GM12864 (cell line): Measurements from ENCODE around the gene KIF13A.

ENCODE experiments used
- DNase-seq: peaks from one replicate; pipeline ENCODE4 v3.0.0-alpha.2; 2011; ENCODE audit warnings: low read depth
- H3K4me3 ChIP-seq: 2 replicates; pipeline ENCODE4 v1.5.1; 2011; ENCODE audit warnings: mild to moderate bottlenecking, low read depth, low read length, control low read depth
- CTCF ChIP-seq: IDR thresholded peaks from 2 replicates; pipeline ENCODE4 v1.5.1; 2011; ENCODE audit warnings: low read depth, mild to moderate bottlenecking, moderate library complexity, low read length, control low read depth, inconsistent platforms; ENCODE audit errors: missing control alignments

The KIF13A gene

GRCh38 chr6:17940151-17940792, 47.2 kb downstream of the KIF13A start:
- no peak for DNase-seq
- no peak overlapping the region for H3K4me3 ChIP-seq
- TF ChIP-seq CTCF = no peak

- H3K4me3 ChIP-seq = no peak overlapping the region
- DNase-seq = no peak
- TF ChIP-seq CTCF = no peak
Observed at GRCh38 chr6:17938901-17939300, 48.5 kb downstream of the KIF13A start.

- no peak for DNase-seq
- no peak overlapping the region for H3K4me3 ChIP-seq
- TF ChIP-seq CTCF = no peak
Observed at GRCh38 chr6:17935188-17936149, 52.0 kb downstream of the KIF13A start.

GRCh38 chr6:17933716-17934115, 53.7 kb downstream of the KIF13A start:
- H3K4me3 ChIP-seq = no peak overlapping the region
- no peak for TF ChIP-seq CTCF
- no peak for DNase-seq

GRCh38 chr6:17932330-17932852, 55.0 kb downstream of the KIF13A start:
- TF ChIP-seq CTCF = no peak
- no peak overlapping the region for H3K4me3 ChIP-seq
- DNase-seq = no peak

- no peak for DNase-seq
- H3K4me3 ChIP-seq = no peak overlapping the region
- no peak for TF ChIP-seq CTCF
Observed at GRCh38 chr6:17931227-17931626, 56.2 kb downstream of the KIF13A start.
